C1 segment of cervical spinal cord (tissue), 14 donors: ENCODE results near the gene ADCY5.
A peak's percentile ranks its signal among the peaks of the same experiment; 100 is the strongest.

Experiments used
- DNase-seq, 14 donors: peaks; one replicate each; lab custom pipeline; 2025; lab: John Stamatoyannopoulos, UW

Gene ADCY5

GRCh38 chr3:123343296-123344174 lies 105.4 kb downstream of the ADCY5 start:
- no peak for DNase-seq

GRCh38 chr3:123342631-123343080 lies 106.2 kb downstream of the ADCY5 start:
- DNase-seq: no peak

- no peak for DNase-seq
Observed at GRCh38 chr3:123341871-123342630, 106.8 kb downstream of the ADCY5 start.

GRCh38 chr3:123340336-123340735 lies 108.6 kb downstream of the ADCY5 start:
- no peak for DNase-seq

GRCh38 chr3:123339302-123339701 lies 109.6 kb downstream of the ADCY5 start:
- no peak for DNase-seq

- peak in 2 of 14 donors; percentile 11 to 14 for DNase-seq
Observed at GRCh38 chr3:123338620-123339061, 110.2 kb downstream of the ADCY5 start.

- no peak for DNase-seq
Observed at GRCh38 chr3:123337948-123338619, 110.8 kb downstream of the ADCY5 start.

- no peak for DNase-seq
Observed at GRCh38 chr3:123337226-123337625, 111.7 kb downstream of the ADCY5 start.

GRCh38 chr3:123336441-123336851 lies 112.4 kb downstream of the ADCY5 start:
- no peak for DNase-seq

GRCh38 chr3:123336001-123336400 lies 112.9 kb downstream of the ADCY5 start:
- DNase-seq: no peak

- no peak for DNase-seq
Observed at GRCh38 chr3:123335007-123335670, 113.8 kb downstream of the ADCY5 start.

GRCh38 chr3:123334056-123334455 lies 114.8 kb downstream of the ADCY5 start:
- no peak for DNase-seq

- DNase-seq: peak in 1 of 14 donors; percentile 43
Observed at GRCh38 chr3:123333401-123333800, 115.5 kb downstream of the ADCY5 start.

- DNase-seq: no peak
Observed at GRCh38 chr3:123332124-123332641, 116.7 kb downstream of the ADCY5 start.

- no peak for DNase-seq
Observed at GRCh38 chr3:123331651-123332050, 117.2 kb downstream of the ADCY5 start.

- no peak for DNase-seq
Observed at GRCh38 chr3:123331006-123331405, 117.9 kb downstream of the ADCY5 start.

- no peak for DNase-seq
Observed at GRCh38 chr3:123330441-123330991, 118.4 kb downstream of the ADCY5 start.

GRCh38 chr3:123329636-123330340 lies 119.1 kb downstream of the ADCY5 start:
- peak in 5 of 14 donors; percentile 12 to 73 (median 38) for DNase-seq

GRCh38 chr3:123328851-123329635 lies 119.8 kb downstream of the ADCY5 start:
- DNase-seq: peak in 12 of 14 donors; percentile 9 to 80 (median 52)
